Smooth muscle cell of the pulmonary artery (primary cell): ENCODE measurements around the gene TEX264. TPM values are rescaled to one million over a fixed set of nuclear protein-coding genes. Genes with fewer than 3 reads are reported as not detected.

Experiments
- total RNA-seq: library from RNA; depleted of rRNA; stranded (reverse); fragments of >200 nt; gene quantifications from 2 replicates; pipeline ENCODE4 v1.2.3, GENCODE V29; 2014

Gene TEX264, protein sequence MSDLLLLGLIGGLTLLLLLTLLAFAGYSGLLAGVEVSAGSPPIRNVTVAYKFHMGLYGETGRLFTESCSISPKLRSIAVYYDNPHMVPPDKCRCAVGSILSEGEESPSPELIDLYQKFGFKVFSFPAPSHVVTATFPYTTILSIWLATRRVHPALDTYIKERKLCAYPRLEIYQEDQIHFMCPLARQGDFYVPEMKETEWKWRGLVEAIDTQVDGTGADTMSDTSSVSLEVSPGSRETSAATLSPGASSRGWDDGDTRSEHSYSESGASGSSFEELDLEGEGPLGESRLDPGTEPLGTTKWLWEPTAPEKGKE
- total RNA-seq, result 42.8 and 44.8 TPM in 2 replicates

DNA sequence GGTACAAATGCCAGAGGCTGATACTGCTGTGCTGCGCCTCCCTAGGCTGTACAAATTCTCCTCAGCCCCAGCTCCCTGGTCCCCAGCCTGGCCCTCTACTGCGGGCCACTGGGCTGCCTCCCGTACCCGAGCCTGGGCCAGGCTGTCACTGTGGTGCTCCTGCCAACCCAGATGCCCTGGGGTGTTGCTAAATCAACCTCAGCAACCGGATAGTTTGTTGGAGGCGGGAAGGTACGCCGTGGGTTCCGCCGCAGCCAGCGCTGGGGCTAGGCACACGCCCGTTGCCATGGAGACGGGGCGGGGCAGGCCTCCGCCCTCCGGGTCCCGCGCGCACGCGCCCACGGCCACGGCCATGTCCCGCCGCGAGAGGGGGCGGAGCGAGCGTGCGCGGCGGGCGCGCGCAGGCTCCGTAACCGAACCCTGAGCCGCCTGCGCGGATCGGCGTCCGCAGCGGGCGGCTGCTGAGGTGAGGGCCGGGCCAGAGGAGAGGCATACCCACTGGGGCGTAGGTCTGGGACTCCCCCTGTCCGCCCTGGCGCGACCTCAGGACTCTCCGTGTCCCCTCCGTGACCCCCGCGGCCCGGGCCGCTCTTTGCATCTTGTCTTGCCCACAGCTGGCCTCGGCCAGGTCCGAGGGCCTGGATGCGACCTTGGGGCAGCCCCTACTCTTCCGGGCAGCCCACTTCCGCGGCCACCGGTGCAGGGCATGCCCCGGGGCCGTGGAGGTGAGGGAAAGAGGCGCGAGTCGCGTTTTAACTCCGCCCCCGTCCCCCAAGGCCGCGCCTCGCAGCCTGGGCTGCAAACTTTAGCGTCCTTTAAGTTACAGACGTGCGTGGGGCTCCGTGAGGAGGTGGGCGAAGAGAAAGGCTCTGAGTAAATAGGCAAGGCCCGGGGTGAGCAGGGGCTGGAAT is at the start of gene TEX264:
Gene TEX264 (plus strand): TSS at position 430 of the 911 bp plus-strand sequence. CDS start 3,053 bp downstream, outside the sequence.

DNA sequence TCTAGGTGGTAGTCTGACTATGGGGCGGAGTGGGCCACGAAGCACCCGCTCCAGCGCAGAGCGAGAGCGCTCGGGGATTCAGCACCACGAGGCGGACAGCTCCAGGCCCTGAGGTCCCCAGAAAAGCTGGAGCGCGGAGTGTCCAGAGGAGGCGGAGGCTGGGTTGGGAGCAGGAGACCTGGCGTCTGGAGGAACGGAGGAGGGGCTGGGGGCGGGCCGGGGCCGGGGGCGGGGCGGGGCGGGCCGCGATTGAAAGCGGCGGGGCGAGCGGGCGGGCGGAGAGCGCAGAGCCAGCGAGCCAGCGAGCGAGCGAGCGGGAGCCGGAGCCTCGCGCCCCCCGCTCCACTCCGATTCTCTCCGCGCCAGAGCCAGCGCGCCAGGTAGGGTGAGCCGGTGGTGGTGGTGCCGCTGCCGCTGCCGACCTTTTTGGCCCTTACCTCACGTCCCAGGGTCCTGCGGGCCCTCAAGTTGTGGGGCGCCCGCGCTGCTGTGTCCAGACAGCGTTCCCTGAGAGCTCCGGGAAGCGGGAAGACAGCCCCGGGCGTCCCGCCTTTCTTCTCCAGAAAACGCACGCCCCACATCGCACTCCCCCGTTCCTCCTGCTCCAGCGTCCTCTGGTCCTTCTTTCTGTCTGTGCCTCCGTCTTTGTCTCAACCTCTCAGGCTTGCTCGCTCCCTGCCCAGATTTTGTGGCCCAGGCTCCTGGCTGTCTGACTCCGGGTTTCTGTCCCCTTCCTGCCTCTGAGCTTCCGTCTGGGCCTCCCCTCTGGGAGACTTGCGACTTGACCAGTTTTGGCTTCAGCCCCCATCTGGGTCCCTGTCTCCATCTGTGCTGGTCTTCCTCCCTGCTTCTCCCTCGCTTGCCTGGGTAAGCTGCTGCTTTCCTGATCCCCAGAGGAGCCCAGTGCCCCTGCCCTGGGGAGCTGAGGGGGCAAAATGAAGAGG is 36.0 kb downstream of the TEX264 start, which contains the start of gene GRM2:
Gene GRM2 (plus strand): TSS at position 281 of the 944 bp plus-strand sequence. CDS start 1,916 bp downstream, outside the sequence.

Other genes with a start within 250 kb of the TEX264 start
- 20.5 and 22.4 TPM in 2 replicates for gene DCAF1, start 171.2 kb upstream of the TEX264 start, total RNA-seq
- 15.4 and 15.9 TPM in 2 replicates for gene RAD54L2, start 132.5 kb upstream of the TEX264 start, total RNA-seq
- 0.07 and 0.20 TPM in 2 replicates for gene GRM2, start 35.8 kb downstream of the TEX264 start, total RNA-seq
- not detected in 2 replicates for gene IQCF6, start 108.0 kb downstream of the TEX264 start, total RNA-seq
- not detected in 2 replicates for gene IQCF2, start 190.4 kb downstream of the TEX264 start, total RNA-seq
- not detected in 2 replicates for gene IQCF5, start 204.3 kb downstream of the TEX264 start, total RNA-seq
- gene IQCF1, start 232.1 kb downstream of the TEX264 start, total RNA-seq, result not detected in 2 replicates